HEK293T (cell line): ENCODE data around the gene ZCWPW2.

Source experiments
- ARNT ChIP-seq: fragments of 450-650 bp; IDR thresholded peaks from 2 replicates; pipeline ENCODE4 v1.6.1; 2017; ENCODE audit warnings: mild to moderate bottlenecking
- BHLHE40 ChIP-seq: fragments of 450-650 bp; IDR thresholded peaks from 2 replicates; pipeline ENCODE4 v1.6.1; 2016; ENCODE audit warnings: mild to moderate bottlenecking, moderate library complexity, borderline replicate concordance
- FOXK2 ChIP-seq: fragments of 450-650 bp; IDR thresholded peaks from 2 replicates; pipeline ENCODE4 v1.6.1; 2016; ENCODE audit warnings: mild to moderate bottlenecking
- FOXM1 ChIP-seq: fragments of 450-650 bp; IDR thresholded peaks from 2 replicates; pipeline ENCODE4 v1.6.1; 2017; ENCODE audit warnings: mild to moderate bottlenecking, borderline replicate concordance
- HDGF ChIP-seq: fragments of 450-650 bp; IDR thresholded peaks from 2 replicates; pipeline ENCODE4 v1.6.1; 2017; ENCODE audit warnings: antibody characterized with exemption, borderline replicate concordance
- LEF1 ChIP-seq: fragments of 450-650 bp; IDR thresholded peaks from 2 replicates; pipeline ENCODE4 v1.6.1; 2017; ENCODE audit warnings: mild to moderate bottlenecking, borderline replicate concordance
- SP1 ChIP-seq: fragments of 450-650 bp; IDR thresholded peaks from 2 replicates; pipeline ENCODE4 v1.6.1; 2017
- TARDBP ChIP-seq: fragments of 450-650 bp; IDR thresholded peaks from 2 replicates; pipeline ENCODE4 v1.6.1; 2016
- TF ChIP-seq, protein P1 (sequence below): fragments of 450-650 bp; IDR thresholded peaks from 2 replicates; pipeline ENCODE4 v1.6.1; 2016

GRCh38 chr3:28376424-28376823 lies 27.9 kb downstream of the ZCWPW2 start:
- no peak for TF ChIP-seq FOXM1
- TF ChIP-seq SP1 = no peak
- no peak for TF ChIP-seq FOXK2
- TF ChIP-seq BHLHE40 = no peak
- no peak for TF ChIP-seq HDGF
- TF ChIP-seq, protein P1, sequence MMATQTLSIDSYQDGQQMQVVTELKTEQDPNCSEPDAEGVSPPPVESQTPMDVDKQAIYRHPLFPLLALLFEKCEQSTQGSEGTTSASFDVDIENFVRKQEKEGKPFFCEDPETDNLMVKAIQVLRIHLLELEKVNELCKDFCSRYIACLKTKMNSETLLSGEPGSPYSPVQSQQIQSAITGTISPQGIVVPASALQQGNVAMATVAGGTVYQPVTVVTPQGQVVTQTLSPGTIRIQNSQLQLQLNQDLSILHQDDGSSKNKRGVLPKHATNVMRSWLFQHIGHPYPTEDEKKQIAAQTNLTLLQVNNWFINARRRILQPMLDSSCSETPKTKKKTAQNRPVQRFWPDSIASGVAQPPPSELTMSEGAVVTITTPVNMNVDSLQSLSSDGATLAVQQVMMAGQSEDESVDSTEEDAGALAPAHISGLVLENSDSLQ = no peak
- TF ChIP-seq TARDBP = no peak
- TF ChIP-seq LEF1 = no peak
- TF ChIP-seq ARNT = no peak
